Adrenal gland (tissue), 5 donors: ENCODE data around the gene TRIO.

ENCODE experiments used
- CTCF ChIP-seq, 6 experiments: fragments of 450-650 bp in 4 of 6; fragments of 200-600 bp in 2 of 6; sonication (generic) in 1 of 6; IDR thresholded peaks; 1 replicate in 5 of 6; 2 replicates in 1 of 6; pipeline versions ENCODE4 v1.5.1 to v1.8.0; 2016 to 2021; ENCODE audit warnings: antibody characterized with exemption in 6 of 6, mild to moderate bottlenecking in 2 of 6, moderate library complexity in 1 of 6
- POLR2A ChIP-seq, 2 donors: fragments of 450-650 bp; IDR thresholded peaks; one replicate each; pipeline ENCODE4 v1.6.1; 2017; ENCODE audit warnings: antibody characterized with exemption in 2 of 2, mild to moderate bottlenecking in 2 of 2, moderate library complexity in 1 of 2
- donor health status: DM: no; HTN: no; CAD: no.

- TF ChIP-seq CTCF (IDR thresholded peaks at IDR 0.05): no peak
- no peak for TF ChIP-seq POLR2A (IDR thresholded peaks at IDR 0.05)
Measured at GRCh38 chr5:14243766-14244165, 100.6 kb downstream of the TRIO start.
